Peyer's patch (tissue), 4 donors: ENCODE data around the gene GULP1. TPM values are rescaled to one million over a fixed set of nuclear protein-coding genes. Genes with fewer than 3 reads are reported as not detected.

Experiments
- DNase-seq, 3 donors: peaks; one replicate each; pipeline ENCODE4 v3.0.0-alpha.2; 2017 to 2019
- H3K27ac ChIP-seq, 4 donors: fragments of 200-600 bp; sonication (generic); one replicate each; pipeline ENCODE4 v1.5.1; 2016 to 2019
- H3K27me3 ChIP-seq, 2 donors: fragments of 200-600 bp; sonication (generic); one replicate each; pipeline ENCODE4 v1.5.1; 2019
- H3K36me3 ChIP-seq, 3 donors: fragments of 200-600 bp; sonication (generic); one replicate each; pipeline ENCODE4 v1.5.1; 2016 to 2019
- H3K4me1 ChIP-seq, 4 donors: fragments of 200-600 bp; sonication (generic); one replicate each; pipeline ENCODE4 v1.5.1; 2016 to 2019
- H3K4me3 ChIP-seq, 4 donors: fragments of 200-600 bp; sonication (generic); 1 replicate in 3 of 4; 2 replicates in 1 of 4; pipeline ENCODE4 v1.5.1; 2016 to 2019; ENCODE audit warnings: mild to moderate bottlenecking in 1 of 4
- H3K9me3 ChIP-seq, 4 donors: fragments of 200-600 bp; sonication (generic); one replicate each; pipeline ENCODE4 v1.5.1; 2016 to 2019; ENCODE audit warnings: mild to moderate bottlenecking in 1 of 4
- CTCF ChIP-seq, 6 experiments: fragments of 450-650 bp in 4 of 6; fragments of 200-600 bp in 2 of 6; sonication (generic) in 1 of 6; IDR thresholded peaks; one replicate each; pipeline ENCODE4 v1.5.1; 2017 to 2019; ENCODE audit warnings: antibody characterized with exemption in 6 of 6, mild to moderate bottlenecking in 3 of 6, moderate library complexity in 1 of 6
- POLR2A ChIP-seq, 2 donors: fragments of 450-650 bp; IDR thresholded peaks; one replicate each; pipeline ENCODE4 v1.5.1; 2017; ENCODE audit warnings: antibody characterized with exemption in 2 of 2, mild to moderate bottlenecking in 2 of 2, moderate library complexity in 2 of 2
- total RNA-seq, 4 donors: library from RNA; depleted of rRNA; stranded (reverse); fragments of >200 nt; gene quantifications; one replicate each; pipeline ENCODE4 v1.1.0, GENCODE V29; 2016

The GULP1 gene
- total RNA-seq, 4 donors from 2014 or later, result 18.8 to 101 (median 29.3) TPM

DNA sequence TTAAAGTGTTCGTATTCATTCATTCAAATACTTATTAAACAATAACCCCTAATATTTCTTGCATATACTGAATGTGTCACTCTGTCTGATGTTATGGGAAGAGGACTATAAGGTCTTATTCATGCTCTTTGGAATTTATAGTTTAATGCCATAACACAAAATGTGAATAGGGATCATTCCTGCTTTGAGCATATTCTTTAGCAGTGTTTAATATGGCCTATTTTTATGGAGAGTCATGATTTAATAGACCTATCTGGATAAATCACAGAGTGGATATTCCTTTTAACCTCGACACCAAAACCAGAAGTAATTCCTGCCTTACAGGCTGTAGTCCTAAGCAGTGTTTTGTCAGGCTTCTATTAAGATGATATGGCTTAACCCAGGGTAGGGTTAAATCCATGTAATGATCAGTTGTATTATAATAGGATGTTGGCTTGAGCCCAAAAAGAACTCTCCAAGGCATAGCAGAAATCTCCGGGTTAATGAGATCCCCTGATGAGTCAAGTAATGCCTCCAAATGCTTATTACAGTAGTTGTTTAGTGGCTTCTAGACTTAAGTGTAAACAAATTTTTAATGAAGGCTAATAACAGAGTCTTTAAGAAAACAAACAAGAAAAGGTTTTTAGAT is 54.3 kb downstream of the GULP1 start:
- Histone ChIP-seq H3K27ac (no peak overlapping the region), H3K4me1 (no peaks in the 10 kb centered on the region), H3K9me3 (no peaks in the 10 kb centered on the region), H3K4me3 (no peak overlapping the region), H3K36me3 (no peaks in the 10 kb centered on the region), H3K27me3 (no peaks in the 10 kb centered on the region)
- no peak for DNase-seq
- TF ChIP-seq POLR2A (IDR thresholded peaks at IDR 0.05), result no peak
- TF ChIP-seq CTCF (IDR thresholded peaks at IDR 0.05), result no peak

DNA sequence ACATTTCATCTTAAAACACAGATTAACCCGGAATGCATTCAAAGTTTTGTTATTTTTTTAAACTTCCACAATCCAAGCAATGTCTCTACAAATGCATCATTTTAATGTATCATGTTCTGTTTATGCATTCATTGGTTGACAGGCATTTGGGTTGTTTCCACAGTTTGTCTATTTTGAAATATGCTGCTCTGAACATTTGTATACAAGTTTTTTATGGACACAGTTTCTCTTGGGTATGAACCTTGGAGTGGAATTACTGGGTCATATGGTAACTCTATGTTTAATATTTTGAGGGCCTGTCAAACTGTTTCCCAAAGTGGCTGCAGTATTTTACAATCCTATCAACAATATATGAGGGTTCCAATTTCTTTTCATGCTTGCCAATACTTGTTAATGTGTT is 57.3 kb downstream of the GULP1 start:
- Histone ChIP-seq H3K9me3 (no peaks in the 10 kb centered on the region), H3K27ac (no peak overlapping the region), H3K27me3 (no peaks in the 10 kb centered on the region), H3K36me3 (no peaks in the 10 kb centered on the region), H3K4me1 (no peaks in the 10 kb centered on the region), H3K4me3 (no peak overlapping the region)
- TF ChIP-seq POLR2A (IDR thresholded peaks at IDR 0.05) (no peak), CTCF (IDR thresholded peaks at IDR 0.05) (no peak)
- no peak for DNase-seq

DNA sequence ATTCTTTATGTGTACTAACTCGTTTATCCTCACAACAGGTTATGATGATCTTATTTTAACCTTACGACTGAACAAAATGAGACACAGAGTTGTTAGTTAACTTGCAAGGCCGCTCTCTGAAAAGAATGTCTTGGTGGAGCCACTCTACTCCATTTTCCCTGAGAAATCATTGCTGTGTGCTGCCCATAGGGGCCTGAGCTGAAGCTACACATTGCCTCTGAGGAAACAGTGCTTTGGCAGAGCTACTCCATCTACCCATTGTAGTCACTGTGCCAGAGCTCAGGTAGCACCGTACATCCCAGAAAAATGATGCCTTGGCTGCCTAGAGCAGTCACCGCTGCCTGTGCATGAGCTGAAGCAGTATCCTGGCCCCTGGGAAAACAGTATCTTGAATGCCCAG is 61.6 kb downstream of the GULP1 start:
- Histone ChIP-seq H3K27me3 (no peaks in the 10 kb centered on the region), H3K4me3 (no peak overlapping the region), H3K27ac (no peak overlapping the region), H3K36me3 (no peaks in the 10 kb centered on the region), H3K9me3 (no peaks in the 10 kb centered on the region), H3K4me1 (no peaks in the 10 kb centered on the region)
- no peak for DNase-seq
- TF ChIP-seq POLR2A (IDR thresholded peaks at IDR 0.05) (no peak), CTCF (IDR thresholded peaks at IDR 0.05) (no peak)

DNA sequence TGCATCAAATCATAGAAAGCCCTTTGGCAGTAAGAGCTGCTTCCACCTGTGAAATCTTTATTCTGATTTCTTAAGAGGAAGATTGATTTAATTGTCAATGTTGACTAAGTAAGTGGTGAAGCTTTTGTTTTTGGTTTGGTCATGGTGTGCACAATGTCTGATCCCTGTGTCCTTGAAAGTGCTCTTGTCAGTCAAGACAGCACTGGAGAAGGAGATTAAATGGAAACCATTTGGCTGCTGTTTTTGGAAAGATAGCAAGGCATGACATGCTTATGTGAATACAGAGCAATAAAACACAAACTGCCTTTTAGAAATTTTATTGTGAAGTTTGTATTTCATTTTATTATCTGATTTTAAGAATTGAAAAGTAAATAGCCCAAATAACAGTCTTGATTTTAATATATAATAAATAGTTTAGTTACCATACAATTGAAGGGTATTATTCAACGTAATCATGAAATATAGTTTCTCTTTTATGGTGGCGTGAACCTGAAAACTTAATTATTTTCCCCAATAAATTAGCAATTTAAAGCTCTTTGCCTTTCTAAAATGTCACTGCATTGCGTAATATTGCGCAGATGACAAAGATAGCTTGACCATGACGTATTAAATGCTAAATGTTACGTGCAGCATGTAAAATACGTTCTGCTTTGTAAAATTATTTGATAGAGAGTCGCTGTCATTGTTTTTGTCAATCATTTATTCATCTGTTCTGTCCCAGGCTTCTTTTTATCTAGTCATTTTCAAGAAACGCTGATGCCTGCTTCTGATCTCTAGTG is 69.0 kb downstream of the GULP1 start:
- no peaks in the 10 kb centered on the region for H3K4me1 ChIP-seq
- TF ChIP-seq POLR2A (IDR thresholded peaks at IDR 0.05) (no peak), CTCF (IDR thresholded peaks at IDR 0.05) (no peak)
- no peak for DNase-seq
- H3K27me3 ChIP-seq, result no peaks in the 10 kb centered on the region
- H3K36me3 ChIP-seq, result no peaks in the 10 kb centered on the region
- no peak overlapping the region for H3K4me3 ChIP-seq
- H3K9me3 ChIP-seq, result no peaks in the 10 kb centered on the region
- no peak overlapping the region for H3K27ac ChIP-seq

GRCh38 chr2:188364033-188364630 is 72.5 kb downstream of the GULP1 start:
- DNase-seq, result no peak
- no peaks in the 10 kb centered on the region for H3K9me3 ChIP-seq

More at GRCh38 chr2:188364033-188364630, 72.5 kb downstream of the GULP1 start:
- no peaks in the 10 kb centered on the region for H3K36me3 ChIP-seq
- no peak overlapping the region for H3K27ac ChIP-seq
- no peaks in the 10 kb centered on the region for H3K4me1 ChIP-seq
- no peaks in the 10 kb centered on the region for H3K27me3 ChIP-seq
- no peak overlapping the region for H3K4me3 ChIP-seq
- TF ChIP-seq CTCF (IDR thresholded peaks at IDR 0.05) (no peak), POLR2A (IDR thresholded peaks at IDR 0.05) (no peak)
